ENCODE data around the gene DPH2.

GRCh38 chr1:43985984-43986595 is 16.3 kb downstream of the DPH2 start:
- TF ChIP-seq CTCF (IDR thresholded peaks at IDR 0.05; ENCODE audit: low read depth, low read length) (no peak), EZH2phosphoT487 (IDR thresholded peaks at IDR 0.05; ENCODE audit: low read depth) (no peak)
